BLaER1 (cell line): ENCODE measurements around the gene TTC13.

Source experiments
- H3K27ac ChIP-seq: shearing (Covaris generic); formaldehyde crosslinking; 2 replicates; pipeline ENCODE4 v1.8.1; 2022
- H3K27me3 ChIP-seq: shearing (Covaris generic); formaldehyde crosslinking; 2 replicates; pipeline ENCODE4 v1.8.1; 2022
- H3K36me3 ChIP-seq: shearing (Covaris generic); formaldehyde crosslinking; 2 replicates; pipeline ENCODE4 v1.8.1; 2022
- H3K4me1 ChIP-seq: shearing (Covaris generic); formaldehyde crosslinking; 2 replicates; pipeline ENCODE4 v1.8.1; 2022
- H3K4me2 ChIP-seq: shearing (Covaris generic); formaldehyde crosslinking; 2 replicates; pipeline ENCODE4 v1.8.1; 2022
- H3K4me3 ChIP-seq: shearing (Covaris generic); formaldehyde crosslinking; 2 replicates; pipeline ENCODE4 v1.8.1; 2022
- H3K9ac ChIP-seq: shearing (Covaris generic); formaldehyde crosslinking; 2 replicates; pipeline ENCODE4 v1.8.1; 2022
- H3K9me3 ChIP-seq: shearing (Covaris generic); formaldehyde crosslinking; 2 replicates; pipeline ENCODE4 v1.8.1; 2022
- H4K20me1 ChIP-seq: shearing (Covaris generic); formaldehyde crosslinking; 2 replicates; pipeline ENCODE4 v1.8.1; 2022
- Cebpa-rat ChIP-seq: shearing (Covaris generic); IDR thresholded peaks from 2 replicates; pipeline ENCODE4 v1.8.1; 2022

Gene TTC13

DNA sequence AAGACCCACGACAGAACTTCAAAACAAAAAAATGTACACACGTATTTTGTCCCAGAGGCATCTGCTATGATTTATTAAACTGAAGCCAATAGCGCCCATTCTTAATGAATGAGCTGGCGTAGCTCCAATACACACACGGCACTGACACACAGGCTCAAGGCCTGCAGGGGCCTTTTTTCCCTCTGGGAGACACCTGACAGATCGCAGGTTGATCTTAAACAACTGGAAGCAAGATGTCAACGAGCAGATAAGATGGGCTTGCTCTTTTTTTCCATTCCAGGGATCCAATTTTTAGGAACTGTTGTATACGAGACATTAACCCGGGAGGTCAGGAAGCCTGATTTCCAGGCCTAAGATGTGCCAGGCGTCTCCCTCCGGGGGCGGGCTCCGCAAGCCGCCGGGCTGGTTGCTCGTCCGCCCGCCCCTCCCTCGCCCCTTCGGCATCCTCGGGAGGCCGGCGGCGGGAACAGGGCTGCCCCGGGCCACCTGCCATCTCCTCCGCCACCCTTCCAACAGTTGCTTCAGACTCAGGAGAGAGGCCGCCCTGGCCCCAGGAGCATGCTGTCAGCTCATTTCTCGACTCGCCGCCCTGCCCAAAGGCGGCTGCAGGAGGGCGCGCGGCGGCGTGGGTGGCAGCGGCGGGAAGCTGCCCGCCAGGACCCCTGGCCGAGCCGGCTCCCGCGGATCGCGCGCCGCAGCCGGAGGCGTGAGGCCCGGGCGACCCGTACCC lies 735 bp downstream of the TTC13 start:
- Histone ChIP-seq H3K36me3 (peaks cover 21% of the 10 kb centered on the region), H3K4me3 (peak overlapping the region; percentile 87), H3K9ac (peak overlapping the region; percentile 84), H3K4me1 (peaks cover 50% of the 10 kb centered on the region), H3K4me2 (peak overlapping the region; percentile 93), H4K20me1 (no peaks in the 10 kb centered on the region), H3K27me3 (no peaks in the 10 kb centered on the region), H3K9me3 (no peaks in the 10 kb centered on the region), H3K27ac (peak overlapping the region; percentile 80)
- TF ChIP-seq Cebpa-rat: no peak

DNA sequence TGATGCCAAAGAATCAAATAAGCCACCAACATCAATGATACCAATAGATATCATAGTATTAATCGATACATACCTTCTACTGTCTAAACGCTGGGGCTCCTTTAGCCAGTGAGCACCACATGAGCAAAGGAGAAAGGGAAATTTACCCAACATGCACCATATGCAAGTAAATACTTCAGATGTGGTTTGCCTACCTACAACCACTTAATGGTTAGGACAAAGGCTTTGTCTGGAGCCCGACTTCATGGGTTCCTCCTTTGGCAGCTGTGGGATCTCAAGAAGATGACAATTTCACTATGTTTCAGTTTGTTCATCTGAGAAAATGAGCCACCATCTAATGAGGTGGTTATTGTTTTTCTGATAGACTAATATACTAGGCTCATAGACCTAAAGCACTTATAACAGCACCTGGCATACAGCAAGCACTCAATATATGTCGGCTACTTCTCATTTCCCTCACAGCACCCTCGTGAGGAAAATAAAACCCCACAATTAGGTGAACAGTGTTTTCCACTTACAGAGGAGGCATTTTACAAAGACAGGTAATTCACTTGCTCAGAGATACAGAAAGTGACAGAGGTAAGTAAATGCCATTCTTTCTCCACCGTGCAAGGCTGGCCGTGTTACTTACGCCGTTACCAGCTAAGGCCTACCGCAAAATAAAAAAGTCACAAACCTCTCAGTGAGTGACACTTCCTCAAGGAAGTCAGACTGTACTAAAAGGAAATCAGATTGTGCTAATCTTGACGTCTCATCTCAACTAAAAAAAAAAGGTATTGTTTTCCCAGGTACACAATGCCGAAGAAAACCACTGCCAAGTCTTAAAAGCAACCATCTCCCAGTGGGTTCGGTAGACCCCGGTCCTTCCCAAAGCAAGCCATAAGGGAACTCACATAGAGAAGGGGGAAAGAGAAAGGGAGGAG lies 1.6 kb downstream of the TTC13 start:
- H3K36me3 ChIP-seq: peaks cover 21% of the 10 kb centered on the region
- H3K4me3 ChIP-seq: peak overlapping the region; percentile 87
- no peaks in the 10 kb centered on the region for H3K27me3 ChIP-seq
- H3K4me1 ChIP-seq: peaks cover 58% of the 10 kb centered on the region
- TF ChIP-seq Cebpa-rat: no peak
- H3K9ac ChIP-seq: peak overlapping the region; percentile 84
- H3K9me3 ChIP-seq: no peaks in the 10 kb centered on the region
- H4K20me1 ChIP-seq: peaks cover under 1% of the 10 kb centered on the region; the same call in 1 of the 2 replicates
- peak overlapping the region; percentile 93 for H3K4me2 ChIP-seq
- peak overlapping the region; percentile 80; the same call in 1 of the 2 replicates for H3K27ac ChIP-seq

DNA sequence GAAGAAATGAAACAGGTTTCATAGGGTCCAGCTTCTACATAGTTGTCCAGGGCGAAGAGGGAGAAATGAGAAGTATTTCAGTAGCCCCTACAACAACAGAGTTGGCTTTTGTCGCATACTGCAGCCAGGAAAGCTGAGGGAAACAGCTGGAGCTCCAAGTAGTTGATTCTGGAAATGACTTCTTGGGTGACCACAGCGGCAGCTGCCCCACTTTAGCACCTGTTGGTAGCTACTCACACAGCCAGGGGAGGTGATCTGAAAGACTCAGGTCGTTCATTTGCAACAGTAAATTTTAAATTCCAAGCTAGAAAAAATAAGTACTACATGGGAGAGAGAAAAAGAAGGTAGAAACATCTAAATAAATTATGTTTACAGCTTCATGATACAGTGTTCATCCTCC lies 2.3 kb downstream of the TTC13 start:
- Histone ChIP-seq H3K9me3 (no peaks in the 10 kb centered on the region), H3K36me3 (peaks cover 14% of the 10 kb centered on the region), H3K4me1 (peaks cover 66% of the 10 kb centered on the region), H3K27ac (no peak overlapping the region), H3K4me2 (peak overlapping the region; percentile 93), H3K9ac (no peak overlapping the region), H3K27me3 (no peaks in the 10 kb centered on the region), H4K20me1 (peaks cover 7% of the 10 kb centered on the region; the same call in 1 of the 2 replicates), H3K4me3 (no peak overlapping the region)
- no peak for TF ChIP-seq Cebpa-rat

DNA sequence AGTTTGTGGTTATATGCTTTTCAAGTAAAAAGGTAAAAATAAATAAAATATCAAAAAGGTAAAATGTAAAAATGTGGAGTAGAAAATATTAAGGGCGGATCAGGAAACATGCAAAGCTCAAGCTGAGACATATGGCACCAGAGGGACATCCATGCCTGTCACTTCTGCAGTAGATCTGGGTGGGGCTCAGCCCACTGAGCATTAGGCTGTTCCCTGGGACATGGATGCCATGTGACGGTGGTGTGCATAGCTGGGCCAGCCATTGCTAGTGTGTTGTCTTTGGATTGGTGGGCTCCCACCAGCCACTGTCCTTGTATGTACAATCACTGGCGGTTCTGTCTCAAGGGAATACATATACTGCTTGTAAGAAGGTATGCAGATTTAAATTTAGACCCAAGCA lies 3.0 kb downstream of the TTC13 start:
- Histone ChIP-seq H4K20me1 (peaks cover 7% of the 10 kb centered on the region; the same call in 1 of the 2 replicates), H3K9me3 (no peaks in the 10 kb centered on the region), H3K27ac (no peak overlapping the region), H3K4me2 (peak overlapping the region; percentile 93), H3K9ac (no peak overlapping the region), H3K36me3 (peaks cover 8% of the 10 kb centered on the region), H3K4me3 (no peak overlapping the region), H3K4me1 (peaks cover 63% of the 10 kb centered on the region), H3K27me3 (no peaks in the 10 kb centered on the region)
- no peak for TF ChIP-seq Cebpa-rat

DNA sequence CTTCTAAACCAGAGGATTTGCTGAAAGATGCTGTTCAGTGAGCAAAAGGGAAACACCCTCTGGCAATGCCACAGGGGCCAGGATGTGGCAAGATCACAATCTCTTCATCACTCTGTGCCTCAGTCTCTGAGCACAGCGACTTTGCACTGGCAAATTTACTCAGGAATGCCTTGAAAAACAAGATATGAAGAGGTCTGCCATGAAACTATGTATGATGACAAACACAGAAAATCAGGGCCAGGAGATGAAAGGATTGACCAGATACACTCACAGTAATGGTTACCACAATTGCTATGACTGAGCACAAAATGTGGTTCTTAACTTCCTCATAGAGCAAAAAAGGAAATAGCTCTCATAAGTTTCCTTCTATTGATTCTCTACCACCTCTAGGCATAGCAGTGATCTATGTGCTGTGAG lies 5.8 kb downstream of the TTC13 start:
- no peak overlapping the region for H3K4me3 ChIP-seq
- TF ChIP-seq Cebpa-rat: no peak
- peaks cover 18% of the 10 kb centered on the region; the same call in 1 of the 2 replicates for H4K20me1 ChIP-seq
- peak overlapping the region; percentile 39; the same call in 1 of the 2 replicates for H3K27ac ChIP-seq
- H3K27me3 ChIP-seq: no peaks in the 10 kb centered on the region
- peaks cover 17% of the 10 kb centered on the region for H3K36me3 ChIP-seq
- H3K4me2 ChIP-seq: peak overlapping the region; percentile 53
- peaks cover 51% of the 10 kb centered on the region for H3K4me1 ChIP-seq
- no peaks in the 10 kb centered on the region for H3K9me3 ChIP-seq
- H3K9ac ChIP-seq: no peak overlapping the region

DNA sequence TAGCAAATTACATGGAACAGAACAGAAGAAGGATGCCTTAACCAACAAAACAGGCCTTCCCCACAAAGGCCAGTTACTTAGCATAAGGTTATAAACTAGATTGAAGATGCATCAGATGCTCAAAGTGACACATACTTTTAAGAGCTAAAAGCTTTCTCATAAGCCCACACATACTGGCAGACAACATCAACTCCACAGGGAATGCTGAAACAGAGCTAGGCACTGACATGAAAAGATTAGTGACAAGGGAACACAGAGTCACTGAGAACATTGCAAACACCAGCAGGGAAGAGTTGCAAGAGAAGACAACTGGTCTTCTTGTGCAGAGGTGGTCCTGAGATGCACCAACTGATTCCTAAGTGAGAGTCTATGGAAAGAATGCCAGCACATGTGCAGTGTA lies 6.9 kb downstream of the TTC13 start:
- Histone ChIP-seq H3K4me1 (peaks cover 42% of the 10 kb centered on the region), H3K4me2 (no peak overlapping the region), H3K27ac (no peak overlapping the region), H4K20me1 (peaks cover 21% of the 10 kb centered on the region; the same call in 1 of the 2 replicates), H3K36me3 (peaks cover 17% of the 10 kb centered on the region), H3K27me3 (no peaks in the 10 kb centered on the region), H3K9me3 (no peaks in the 10 kb centered on the region), H3K9ac (no peak overlapping the region), H3K4me3 (no peak overlapping the region)
- TF ChIP-seq Cebpa-rat: no peak

DNA sequence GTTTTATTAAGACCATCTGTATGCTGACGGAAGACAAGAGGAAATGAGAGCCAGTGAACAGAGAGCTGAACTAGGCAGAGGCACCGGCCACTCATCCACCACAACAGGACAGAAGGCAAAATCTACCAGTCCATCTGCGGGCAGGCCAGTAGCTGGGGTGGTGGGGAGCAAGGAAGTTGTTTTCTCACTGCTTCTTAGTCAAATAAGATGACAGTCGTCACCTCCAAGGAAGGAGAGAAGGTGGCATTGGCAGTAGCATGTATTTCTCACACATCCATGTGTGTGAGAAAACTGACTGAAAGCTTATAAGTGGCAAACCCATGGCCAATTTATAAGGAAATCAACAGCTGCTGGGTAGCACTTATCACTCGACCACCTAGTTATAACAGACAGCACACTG lies 8.2 kb downstream of the TTC13 start:
- Histone ChIP-seq H3K27ac (no peak overlapping the region), H3K4me1 (peaks cover 28% of the 10 kb centered on the region), H3K27me3 (no peaks in the 10 kb centered on the region), H4K20me1 (peaks cover 25% of the 10 kb centered on the region; the same call in 1 of the 2 replicates), H3K4me3 (no peak overlapping the region), H3K9ac (no peak overlapping the region), H3K9me3 (0 out of 2 replicates have a peak, but pooled peaks cover 2% of the 10 kb centered on the region), H3K4me2 (no peak overlapping the region), H3K36me3 (peaks cover 10% of the 10 kb centered on the region)
- no peak for TF ChIP-seq Cebpa-rat

DNA sequence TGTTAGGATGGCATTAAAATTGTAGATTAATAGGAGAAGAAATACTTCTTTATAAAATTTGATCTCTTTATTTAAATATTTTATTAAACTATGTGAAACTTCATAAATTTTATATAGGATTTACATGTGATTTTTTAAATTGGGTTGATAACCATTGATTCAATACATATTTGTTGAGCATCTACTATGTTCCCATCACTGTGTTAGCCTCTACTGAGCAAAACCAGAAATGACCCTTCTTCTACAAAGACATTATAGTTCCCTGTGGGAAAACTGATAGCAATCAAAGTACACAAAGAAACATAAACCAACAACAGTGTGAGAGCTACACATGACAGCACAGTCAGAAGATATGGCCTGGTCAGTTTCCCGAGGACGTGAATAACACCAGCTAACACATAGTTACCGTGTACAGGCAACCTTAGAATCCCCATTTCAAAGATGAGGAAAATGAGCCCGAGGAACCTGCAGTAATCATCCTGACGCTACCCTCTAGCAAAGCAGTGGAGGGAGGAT lies 12.2 kb downstream of the TTC13 start:
- H3K27me3 ChIP-seq: no peaks in the 10 kb centered on the region

DNA sequence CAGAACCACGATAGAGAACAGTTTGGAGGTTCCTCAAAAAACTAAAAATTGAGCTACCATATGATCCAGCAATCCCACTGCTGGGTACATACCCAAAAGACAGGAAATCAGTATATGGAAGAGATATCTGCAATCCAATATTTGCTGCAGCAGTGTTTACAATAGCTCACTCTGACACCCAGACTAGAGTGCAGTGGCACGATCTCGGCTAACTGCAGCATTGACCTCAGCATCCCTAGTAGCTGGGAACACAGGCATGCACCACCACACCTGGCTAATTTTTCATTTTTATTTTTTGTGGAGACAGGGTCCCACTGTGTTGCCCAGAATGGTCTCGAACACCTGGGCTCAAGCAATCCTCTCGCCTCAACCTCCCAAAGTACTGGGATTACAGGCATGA lies 13.1 kb downstream of the TTC13 start:
- Histone ChIP-seq H3K9ac (no peak overlapping the region), H4K20me1 (peaks cover 42% of the 10 kb centered on the region; the same call in 1 of the 2 replicates), H3K9me3 (0 out of 2 replicates have a peak, but pooled peaks cover 3% of the 10 kb centered on the region), H3K36me3 (peaks cover 14% of the 10 kb centered on the region), H3K27me3 (no peaks in the 10 kb centered on the region), H3K4me3 (no peak overlapping the region), H3K4me2 (no peak overlapping the region), H3K27ac (no peak overlapping the region), H3K4me1 (no peaks in the 10 kb centered on the region)
- TF ChIP-seq Cebpa-rat: no peak

More for the DNA sequence above, 12.2 kb downstream of the TTC13 start:
- Histone ChIP-seq H3K27ac (no peak overlapping the region), H4K20me1 (peaks cover 42% of the 10 kb centered on the region; the same call in 1 of the 2 replicates), H3K9me3 (0 out of 2 replicates have a peak, but pooled peaks cover 3% of the 10 kb centered on the region), H3K4me1 (peaks cover under 1% of the 10 kb centered on the region), H3K36me3 (peaks cover 11% of the 10 kb centered on the region), H3K4me2 (no peak overlapping the region), H3K4me3 (no peak overlapping the region), H3K9ac (no peak overlapping the region)
- no peak for TF ChIP-seq Cebpa-rat
